Vagina (tissue), 2 donors: Measurements from ENCODE around the gene GINS3. TPM values are rescaled to one million over a fixed set of nuclear protein-coding genes. Genes with fewer than 3 reads are reported as not detected.

Experiments used
- DNase-seq, 2 donors: peaks; one replicate each; pipeline ENCODE4 v3.0.0-alpha.2; 2017; ENCODE audit errors: extremely low spot score in 2 of 2
- H3K27ac ChIP-seq: fragments of 200-600 bp; sonication (generic); one replicate; pipeline ENCODE4 v1.5.1; 2019
- H3K27me3 ChIP-seq: fragments of 200-600 bp; sonication (generic); one replicate; pipeline ENCODE4 v1.5.1; 2019
- H3K36me3 ChIP-seq, 2 donors: fragments of 200-600 bp; sonication (generic); one replicate each; pipeline ENCODE4 v1.5.1; 2017 to 2019
- H3K4me1 ChIP-seq: fragments of 200-600 bp; sonication (generic); one replicate; pipeline ENCODE4 v1.5.1; 2019
- H3K4me3 ChIP-seq, 2 donors: fragments of 200-600 bp; sonication (generic); 1 replicate in 1 of 2; 2 replicates in 1 of 2; pipeline ENCODE4 v1.5.1; 2016 to 2019
- H3K9me3 ChIP-seq: fragments of 200-600 bp; sonication (generic); one replicate; pipeline ENCODE4 v1.5.1; 2019
- POLR2A ChIP-seq, 2 donors: fragments of 450-650 bp; IDR thresholded peaks; one replicate each; pipeline ENCODE4 v1.6.1; 2017; ENCODE audit warnings: antibody characterized with exemption in 2 of 2, mild to moderate bottlenecking in 2 of 2, moderate library complexity in 2 of 2
- POLR2AphosphoS5 ChIP-seq, 2 donors: sonication (generic); formaldehyde crosslinking; IDR thresholded peaks; one replicate each; pipeline ENCODE4 v1.9.0; 2017; ENCODE audit warnings: antibody characterized with exemption in 2 of 2, mild to moderate bottlenecking in 2 of 2, low read depth in 1 of 2; ENCODE audit not compliant: insufficient read depth in 1 of 2
- intact Hi-C: fragments of 100-400 bp; cut with DNase I; formaldehyde crosslinking; loops from one replicate; pipeline ENCODE4 v1.15.1; 2023
- total RNA-seq: library from RNA; depleted of rRNA; stranded (reverse); fragments of >200 nt; gene quantifications from one replicate; pipeline ENCODE4 v1.2.3, GENCODE V29; 2016
- TF ChIP-seq, protein P1 (sequence below), 3 experiments: fragments of 450-650 bp in 2 of 3; fragments of 200-600 bp in 1 of 3; sonication (generic) in 1 of 3; IDR thresholded peaks; one replicate each; pipeline ENCODE4 v1.5.1; 2017 to 2019; ENCODE audit warnings: antibody characterized with exemption in 3 of 3, mild to moderate bottlenecking in 2 of 3, moderate library complexity in 2 of 3

The GINS3 gene
- total RNA-seq, 1 donor from 2014 or later, result 7.4 TPM

DNA sequence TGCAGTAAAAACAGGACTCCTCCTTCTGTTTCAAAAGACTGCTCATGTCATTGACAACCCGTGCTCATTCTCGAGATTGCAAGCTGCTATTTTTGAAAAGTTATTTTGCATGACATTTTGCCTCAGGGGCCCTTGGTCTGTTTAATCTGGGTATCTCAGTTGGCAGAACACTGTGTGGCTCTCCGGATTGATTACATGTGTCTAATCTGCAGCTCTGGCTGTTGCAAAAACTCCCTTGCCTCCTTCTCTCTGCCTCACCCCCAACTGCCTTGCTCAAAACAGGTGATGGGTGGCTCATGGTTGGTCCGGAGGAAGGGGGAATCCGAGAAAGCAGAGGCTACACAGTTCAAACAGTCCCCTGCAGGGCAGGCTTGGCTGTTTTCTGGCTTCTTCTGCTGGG is 25.3 kb downstream of the GINS3 start:
- H3K9me3 ChIP-seq, result no peaks in the 10 kb centered on the region
- no peak for DNase-seq
- H3K27ac ChIP-seq, result no peak overlapping the region
- H3K27me3 ChIP-seq, result no peaks in the 10 kb centered on the region
- no peak for TF ChIP-seq POLR2A (IDR thresholded peaks at IDR 0.05)
- TF ChIP-seq, protein P1, sequence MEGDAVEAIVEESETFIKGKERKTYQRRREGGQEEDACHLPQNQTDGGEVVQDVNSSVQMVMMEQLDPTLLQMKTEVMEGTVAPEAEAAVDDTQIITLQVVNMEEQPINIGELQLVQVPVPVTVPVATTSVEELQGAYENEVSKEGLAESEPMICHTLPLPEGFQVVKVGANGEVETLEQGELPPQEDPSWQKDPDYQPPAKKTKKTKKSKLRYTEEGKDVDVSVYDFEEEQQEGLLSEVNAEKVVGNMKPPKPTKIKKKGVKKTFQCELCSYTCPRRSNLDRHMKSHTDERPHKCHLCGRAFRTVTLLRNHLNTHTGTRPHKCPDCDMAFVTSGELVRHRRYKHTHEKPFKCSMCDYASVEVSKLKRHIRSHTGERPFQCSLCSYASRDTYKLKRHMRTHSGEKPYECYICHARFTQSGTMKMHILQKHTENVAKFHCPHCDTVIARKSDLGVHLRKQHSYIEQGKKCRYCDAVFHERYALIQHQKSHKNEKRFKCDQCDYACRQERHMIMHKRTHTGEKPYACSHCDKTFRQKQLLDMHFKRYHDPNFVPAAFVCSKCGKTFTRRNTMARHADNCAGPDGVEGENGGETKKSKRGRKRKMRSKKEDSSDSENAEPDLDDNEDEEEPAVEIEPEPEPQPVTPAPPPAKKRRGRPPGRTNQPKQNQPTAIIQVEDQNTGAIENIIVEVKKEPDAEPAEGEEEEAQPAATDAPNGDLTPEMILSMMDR (IDR thresholded peaks at IDR 0.05), result no peak
- H3K36me3 ChIP-seq, result no peaks in the 10 kb centered on the region
- no peak overlapping the region for H3K4me3 ChIP-seq
- H3K4me1 ChIP-seq, result no peaks in the 10 kb centered on the region
- intact Hi-C loops, result no loop called here

DNA sequence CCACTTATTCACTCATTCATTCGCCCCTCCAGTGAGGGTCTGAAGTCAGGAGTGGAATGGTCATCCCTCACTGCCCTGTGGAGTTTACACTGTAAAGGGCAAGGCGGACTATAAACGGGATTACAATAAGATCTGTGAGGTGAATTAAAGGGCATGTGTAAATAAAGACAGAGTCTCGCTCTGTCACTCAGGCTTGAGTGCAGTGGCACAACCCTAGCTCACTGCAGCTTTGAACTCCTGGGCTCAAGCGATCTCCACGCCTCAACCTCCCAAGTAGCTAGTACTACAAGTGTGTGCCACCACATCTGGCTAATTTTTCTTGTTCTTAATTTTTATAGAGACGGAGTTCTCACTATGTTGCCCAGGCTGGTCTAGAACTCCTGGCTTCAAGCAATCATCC is 25.8 kb downstream of the GINS3 start:
- intact Hi-C loops, result no loop called here
- Histone ChIP-seq H3K27me3 (no peaks in the 10 kb centered on the region), H3K27ac (no peak overlapping the region), H3K9me3 (no peaks in the 10 kb centered on the region), H3K4me1 (no peaks in the 10 kb centered on the region), H3K36me3 (no peaks in the 10 kb centered on the region), H3K4me3 (no peak overlapping the region)
- TF ChIP-seq, protein P1 (IDR thresholded peaks at IDR 0.05), result no peak
- TF ChIP-seq POLR2A (IDR thresholded peaks at IDR 0.05) (no peak), POLR2AphosphoS5 (IDR thresholded peaks at IDR 0.05; ENCODE audit: insufficient read depth in 1 of 2, low read depth in 1 of 2) (no peak)
- no peak for DNase-seq

DNA sequence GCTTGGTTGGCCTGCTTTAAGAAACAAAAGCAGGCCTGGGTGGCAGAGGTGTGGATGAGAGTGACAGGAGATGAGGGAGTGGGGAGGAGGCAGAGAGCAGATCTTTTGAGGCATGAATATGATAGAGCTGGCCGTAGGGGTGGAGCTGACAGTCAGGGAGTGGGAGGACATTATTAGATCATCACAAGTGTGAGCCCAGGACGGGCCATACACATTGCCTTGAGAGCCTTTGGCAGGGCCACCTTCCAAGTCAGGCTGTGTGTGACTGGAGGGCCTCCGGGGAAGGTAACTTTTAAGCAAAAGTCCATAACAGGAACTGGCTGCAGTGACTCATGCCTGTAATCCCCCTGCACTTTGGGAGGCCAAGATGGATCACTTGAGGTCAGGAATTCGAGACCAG is 26.3 kb downstream of the GINS3 start:
- TF ChIP-seq, protein P1 (IDR thresholded peaks at IDR 0.05), result no peak
- TF ChIP-seq POLR2AphosphoS5 (IDR thresholded peaks at IDR 0.05; ENCODE audit: insufficient read depth in 1 of 2, low read depth in 1 of 2) (no peak), POLR2A (IDR thresholded peaks at IDR 0.05) (no peak)
- H3K9me3 ChIP-seq, result no peaks in the 10 kb centered on the region
- no peaks in the 10 kb centered on the region for H3K36me3 ChIP-seq
- no peak overlapping the region for H3K4me3 ChIP-seq
- intact Hi-C loops, result no loop called here
- DNase-seq, result no peak
- H3K27ac ChIP-seq, result no peak overlapping the region
- no peaks in the 10 kb centered on the region for H3K27me3 ChIP-seq
- H3K4me1 ChIP-seq, result no peaks in the 10 kb centered on the region

DNA sequence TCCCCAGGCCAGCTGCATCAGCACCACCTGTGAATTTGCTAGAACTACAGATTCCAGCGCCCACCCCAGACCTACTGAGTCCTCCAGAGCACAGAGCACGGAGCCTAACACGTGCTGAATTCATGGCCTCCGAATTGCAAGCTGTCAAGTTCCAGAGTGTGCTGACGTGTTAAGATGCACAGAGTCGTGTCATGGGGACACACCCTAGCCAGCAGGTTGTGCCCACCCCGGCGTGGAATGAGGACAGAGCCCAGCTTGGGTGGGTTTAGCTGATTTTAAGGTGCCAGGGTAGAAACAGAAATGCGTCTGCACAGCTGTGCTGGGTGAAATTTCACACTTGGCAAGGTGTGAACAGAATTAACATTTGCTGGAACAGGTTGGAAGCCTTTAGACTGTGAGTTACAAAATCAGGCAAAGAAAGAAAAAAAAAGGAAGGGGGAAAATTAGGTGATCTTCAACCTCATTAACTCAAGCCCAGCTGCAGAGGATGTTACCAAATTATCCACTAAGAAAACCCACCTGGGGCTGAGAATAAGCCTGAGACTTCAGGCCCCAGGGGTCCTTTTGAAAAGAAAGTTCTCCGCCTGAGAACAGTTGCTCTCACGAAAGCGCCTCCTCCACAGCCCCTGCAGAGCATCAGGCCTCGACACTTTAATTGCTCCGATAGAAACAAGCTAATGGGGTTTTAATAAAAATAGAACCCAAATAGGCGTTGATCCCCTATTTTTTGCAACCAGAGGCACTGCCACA is 27.1 kb downstream of the GINS3 start:
- H3K27me3 ChIP-seq, result no peaks in the 10 kb centered on the region
- H3K4me1 ChIP-seq, result no peaks in the 10 kb centered on the region
- H3K4me3 ChIP-seq, result no peak overlapping the region
- no peak for DNase-seq
- TF ChIP-seq POLR2A (IDR thresholded peaks at IDR 0.05) (no peak), POLR2AphosphoS5 (IDR thresholded peaks at IDR 0.05; ENCODE audit: insufficient read depth in 1 of 2, low read depth in 1 of 2) (no peak)
- TF ChIP-seq, protein P1 (IDR thresholded peaks at IDR 0.05), result no peak
- no peak overlapping the region for H3K27ac ChIP-seq
- no peaks in the 10 kb centered on the region for H3K36me3 ChIP-seq
- H3K9me3 ChIP-seq, result no peaks in the 10 kb centered on the region
- intact Hi-C loops, result no loop called here

DNA sequence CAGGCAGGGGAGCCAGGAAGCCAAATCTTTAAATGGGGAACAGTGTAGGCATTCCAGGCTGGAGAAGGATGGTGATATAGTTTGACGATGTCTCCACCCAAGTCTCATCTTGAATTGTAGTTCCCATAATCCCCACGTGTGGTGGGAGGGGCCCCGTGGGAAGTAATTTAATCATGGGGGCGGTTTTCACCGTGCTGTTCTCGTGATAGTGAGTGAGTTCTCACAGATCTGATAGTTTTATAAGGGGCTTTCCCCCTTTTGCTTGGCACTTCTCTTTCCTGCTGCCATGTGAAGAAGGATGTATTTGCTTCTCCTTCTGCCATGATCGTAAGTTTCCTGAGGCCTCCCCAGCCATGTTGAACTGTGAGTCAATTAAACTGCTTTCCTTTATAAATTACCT is 28.8 kb downstream of the GINS3 start:
- no peak overlapping the region for H3K27ac ChIP-seq
- intact Hi-C loops, result no loop called here
- no peak overlapping the region for H3K4me3 ChIP-seq
- TF ChIP-seq POLR2A (IDR thresholded peaks at IDR 0.05), result no peak
- no peaks in the 10 kb centered on the region for H3K9me3 ChIP-seq
- DNase-seq, result no peak
- no peaks in the 10 kb centered on the region for H3K36me3 ChIP-seq
- H3K4me1 ChIP-seq, result no peaks in the 10 kb centered on the region
- no peaks in the 10 kb centered on the region for H3K27me3 ChIP-seq
